Mucosa of stomach (tissue), 1 donor: Measurements from ENCODE around the gene RASAL1.
A peak's percentile ranks its signal among the peaks of the same experiment; 100 is the strongest.
"Not testable (repeated sequence)": the region's sequence is repeated elsewhere in the genome, so short reads cannot be mapped to it uniquely, and the experiment has no call there.

Experiments used
- H3K27me3 ChIP-seq: one replicate; pipeline ENCODE4 v1.7.0; 2013; ENCODE audit warnings: mild to moderate bottlenecking, low read length; ENCODE audit not compliant: control insufficient read depth, insufficient read depth
- H3K36me3 ChIP-seq: one replicate; pipeline ENCODE4 v1.7.0; 2013; ENCODE audit warnings: low read length; ENCODE audit not compliant: control insufficient read depth, insufficient read depth
- H3K4me1 ChIP-seq: one replicate; pipeline ENCODE4 v1.7.0; 2013; ENCODE audit warnings: mild to moderate bottlenecking, low read length; ENCODE audit not compliant: control insufficient read depth, insufficient read depth
- H3K4me3 ChIP-seq: one replicate; pipeline ENCODE4 v1.7.0; 2013; ENCODE audit warnings: low read length
- H3K9ac ChIP-seq: one replicate; pipeline ENCODE4 v1.7.0; 2013; ENCODE audit warnings: mild to moderate bottlenecking, low read length, moderate library complexity
- H3K9me3 ChIP-seq: one replicate; pipeline ENCODE4 v1.7.0; 2013; ENCODE audit warnings: mild to moderate bottlenecking, low read length, moderate library complexity; ENCODE audit not compliant: control insufficient read depth
- donor health status: Pancreatic carcinoma.

The RASAL1 gene

GRCh38 chr12:113145720-113146551 lies 10.4 kb upstream of the RASAL1 start:
- Histone ChIP-seq H3K4me3 (no peak overlapping the region), H3K36me3 (no peaks in the 10 kb centered on the region), H3K27me3 (no peaks in the 10 kb centered on the region), H3K9ac (no peak overlapping the region), H3K4me1 (peaks cover 57% of the 10 kb centered on the region), H3K9me3 (no peaks in the 10 kb centered on the region)

DNA sequence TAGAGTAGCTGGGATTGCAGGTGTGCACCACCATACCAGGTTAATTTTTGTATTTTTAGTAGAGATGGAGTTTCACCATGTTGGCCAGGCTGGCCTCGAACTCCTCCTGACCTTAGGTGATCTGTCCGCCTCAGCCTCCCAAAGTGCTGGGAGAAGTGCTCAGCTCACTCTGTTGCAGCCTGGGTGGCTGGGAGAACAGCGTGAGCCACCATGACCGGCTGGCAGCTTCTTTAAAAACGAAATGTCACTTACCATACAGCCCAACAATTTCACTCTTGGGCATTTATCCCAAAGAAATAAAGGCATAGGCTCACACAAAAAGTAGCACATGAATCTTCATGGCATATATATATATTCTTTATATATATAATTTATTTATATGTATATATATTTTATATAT lies 9.2 kb upstream of the RASAL1 start:
- Histone ChIP-seq H3K9ac (no peak overlapping the region), H3K4me1 (peaks cover 51% of the 10 kb centered on the region), H3K9me3 (no peaks in the 10 kb centered on the region), H3K4me3 (no peak overlapping the region), H3K36me3 (no peaks in the 10 kb centered on the region), H3K27me3 (no peaks in the 10 kb centered on the region)

- H3K4me1 ChIP-seq, result peaks cover 42% of the 10 kb centered on the region
- H3K9me3 ChIP-seq, result no peaks in the 10 kb centered on the region
- no peak overlapping the region for H3K4me3 ChIP-seq
- H3K9ac ChIP-seq, result no peak overlapping the region
- H3K27me3 ChIP-seq, result no peaks in the 10 kb centered on the region
- no peaks in the 10 kb centered on the region for H3K36me3 ChIP-seq
Measured at GRCh38 chr12:113143959-113144358, 8.4 kb upstream of the RASAL1 start.

- Histone ChIP-seq H3K4me1 (peaks cover 49% of the 10 kb centered on the region), H3K36me3 (no peaks in the 10 kb centered on the region), H3K9ac (no peak overlapping the region), H3K27me3 (no peaks in the 10 kb centered on the region), H3K4me3 (no peak overlapping the region), H3K9me3 (no peaks in the 10 kb centered on the region)
Measured at GRCh38 chr12:113142886-113143332, 7.3 kb upstream of the RASAL1 start.

- peak overlapping the region; percentile 36 for H3K9ac ChIP-seq
- H3K4me3 ChIP-seq, result no peak overlapping the region
Measured at GRCh38 chr12:113142173-113142885, 6.8 kb upstream of the RASAL1 start.

GRCh38 chr12:113141716-113142115 lies 6.2 kb upstream of the RASAL1 start:
- H3K36me3 ChIP-seq, result not testable (repeated sequence)
- H3K4me1 ChIP-seq, result peaks cover 57% of the 10 kb centered on the region
- H3K9ac ChIP-seq, result peak overlapping the region; percentile 36

More at GRCh38 chr12:113142173-113142885, 6.8 kb upstream of the RASAL1 start:
- Histone ChIP-seq H3K36me3 (no peaks in the 10 kb centered on the region), H3K9me3 (no peaks in the 10 kb centered on the region), H3K4me1 (peaks cover 54% of the 10 kb centered on the region), H3K27me3 (no peaks in the 10 kb centered on the region)

DNA sequence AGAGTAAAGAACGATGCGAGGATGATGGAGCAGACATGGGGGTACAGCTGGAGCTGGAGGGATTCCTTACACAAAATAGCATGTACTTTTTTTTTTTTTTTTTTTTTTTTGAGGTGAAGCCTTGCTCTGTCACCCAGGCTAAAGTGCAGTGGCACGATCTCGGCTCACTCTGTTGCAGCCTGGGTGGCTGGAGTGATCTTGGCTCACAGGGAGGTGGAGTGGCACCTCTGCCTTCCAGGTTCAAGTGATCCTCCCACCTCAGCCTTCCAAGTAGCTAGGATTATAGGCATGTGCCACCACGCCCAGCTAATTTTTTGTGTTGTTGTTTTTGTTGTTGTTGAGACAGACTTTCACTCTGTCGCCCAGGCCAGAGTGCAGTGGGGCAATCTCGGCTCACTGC lies 5.1 kb upstream of the RASAL1 start:
- peaks cover 60% of the 10 kb centered on the region for H3K4me1 ChIP-seq
- H3K27me3 ChIP-seq, result no peaks in the 10 kb centered on the region
- H3K9me3 ChIP-seq, result no peaks in the 10 kb centered on the region

More at GRCh38 chr12:113141716-113142115, 6.2 kb upstream of the RASAL1 start:
- H3K27me3 ChIP-seq, H3K9me3 ChIP-seq, H3K4me3 ChIP-seq: not testable (repeated sequence)

DNA sequence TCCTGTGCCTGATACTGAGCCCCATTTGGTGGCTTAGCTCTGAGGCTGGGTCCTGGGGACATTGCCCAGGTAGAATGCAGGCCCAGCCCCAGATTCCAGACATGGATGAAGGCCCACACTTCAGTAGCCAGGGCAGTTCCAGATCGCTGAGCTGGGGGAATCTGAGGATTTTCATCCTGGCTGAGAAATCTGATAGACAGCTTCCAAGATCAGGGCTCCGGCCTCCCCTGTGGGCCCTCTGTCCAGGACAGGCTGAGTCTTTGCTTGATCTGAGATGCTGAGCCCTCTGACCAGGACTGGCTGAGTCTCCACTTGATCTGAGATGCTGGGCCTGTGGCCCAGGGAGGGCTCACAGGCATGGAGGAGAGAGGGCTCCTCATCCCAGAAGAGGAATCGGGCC lies 3.3 kb upstream of the RASAL1 start:
- H3K9ac ChIP-seq, result no peak overlapping the region
- H3K4me1 ChIP-seq, result peaks cover 62% of the 10 kb centered on the region
- no peaks in the 10 kb centered on the region for H3K27me3 ChIP-seq
- H3K36me3 ChIP-seq, result no peaks in the 10 kb centered on the region
- no peaks in the 10 kb centered on the region for H3K9me3 ChIP-seq
- H3K4me3 ChIP-seq, result no peak overlapping the region

More for the DNA sequence above, 5.1 kb upstream of the RASAL1 start:
- H3K4me3 ChIP-seq, result no peak overlapping the region
- no peaks in the 10 kb centered on the region for H3K36me3 ChIP-seq
- H3K9ac ChIP-seq, result no peak overlapping the region

GRCh38 chr12:113137861-113138783 lies 2.6 kb upstream of the RASAL1 start:
- Histone ChIP-seq H3K27me3 (no peaks in the 10 kb centered on the region), H3K9ac (no peak overlapping the region), H3K9me3 (no peaks in the 10 kb centered on the region), H3K36me3 (no peaks in the 10 kb centered on the region), H3K4me3 (no peak overlapping the region), H3K4me1 (peaks cover 67% of the 10 kb centered on the region)

GRCh38 chr12:113136990-113137511 lies 1.5 kb upstream of the RASAL1 start:
- peaks cover 64% of the 10 kb centered on the region for H3K4me1 ChIP-seq
- no peaks in the 10 kb centered on the region for H3K27me3 ChIP-seq
- H3K36me3 ChIP-seq, result no peaks in the 10 kb centered on the region

DNA sequence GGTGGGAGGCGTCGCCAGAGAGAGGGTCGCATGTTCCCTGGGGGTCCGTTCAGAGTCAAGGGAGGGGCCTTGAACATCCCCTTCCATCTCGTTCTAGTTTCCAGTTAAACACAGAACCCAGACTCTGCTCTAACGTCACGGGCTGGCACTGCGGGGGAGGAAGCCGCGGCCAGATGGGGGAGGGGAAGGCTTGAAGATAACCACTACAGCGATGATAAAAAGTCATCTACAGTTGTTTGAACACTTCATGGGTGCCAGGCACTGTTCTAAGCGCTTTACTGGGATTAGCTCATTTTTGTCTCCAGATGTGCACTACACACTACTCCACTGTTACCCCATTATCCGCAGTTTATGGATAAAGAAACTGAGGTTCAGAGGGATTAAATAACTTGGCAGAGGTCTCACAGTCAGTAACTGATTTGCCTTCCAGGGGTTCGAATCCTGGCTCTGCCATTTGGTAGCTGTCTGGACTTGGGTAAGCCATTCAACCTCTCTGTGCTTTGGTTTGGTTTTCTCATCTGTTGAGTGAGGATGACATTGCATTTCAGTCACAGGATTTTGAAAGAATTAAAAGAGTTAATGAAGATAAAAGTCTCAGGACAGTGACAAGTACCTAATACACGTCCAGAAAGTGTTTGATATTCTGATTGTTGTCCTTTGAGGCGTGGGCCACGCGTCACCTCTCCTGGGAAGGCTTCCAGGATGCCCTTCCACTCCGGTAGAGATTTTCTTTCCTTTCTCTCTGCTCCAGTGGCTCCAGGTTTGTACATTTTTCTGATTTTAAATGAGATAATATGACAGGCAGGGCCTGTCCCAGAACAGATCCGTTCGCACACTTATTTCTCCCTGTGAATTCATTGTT lies 798 bp upstream of the RASAL1 start:
- H3K36me3 ChIP-seq, result no peaks in the 10 kb centered on the region
- H3K9ac ChIP-seq, result peak overlapping the region; percentile 70
- H3K4me1 ChIP-seq, result peaks cover 61% of the 10 kb centered on the region
- no peaks in the 10 kb centered on the region for H3K27me3 ChIP-seq
- peak overlapping the region; percentile 22 for H3K4me3 ChIP-seq
- H3K9me3 ChIP-seq, result no peaks in the 10 kb centered on the region

More at GRCh38 chr12:113136990-113137511, 1.5 kb upstream of the RASAL1 start:
- Histone ChIP-seq H3K4me3 (no peak overlapping the region), H3K9me3 (no peaks in the 10 kb centered on the region), H3K9ac (peak overlapping the region; percentile 31)
